Transverse colon (tissue), 4 donors: ENCODE data around the gene PPP1R1B.

Experiments used
- POLR2A ChIP-seq: fragments of 450-650 bp; IDR thresholded peaks from one replicate; pipeline ENCODE4 v1.6.1; 2016; ENCODE audit warnings: antibody characterized with exemption, mild to moderate bottlenecking, moderate library complexity
- POLR2AphosphoS5 ChIP-seq, 3 donors: sonication (generic); formaldehyde crosslinking; IDR thresholded peaks; one replicate each; pipeline ENCODE4 v1.6.1; 2016; ENCODE audit warnings: antibody characterized with exemption in 3 of 3
- TF ChIP-seq, protein P1 (sequence below), 5 experiments: fragments of 200-600 bp in 3 of 5; fragments of 450-650 bp in 2 of 5; sonication (generic) in 3 of 5; IDR thresholded peaks; 1 replicate in 2 of 5; 2 replicates in 3 of 5; pipeline ENCODE4 v1.5.1; 2016 to 2017; ENCODE audit warnings: antibody characterized with exemption in 5 of 5, inconsistent platforms in 3 of 5, mild to moderate bottlenecking in 2 of 5, moderate library complexity in 1 of 5

DNA sequence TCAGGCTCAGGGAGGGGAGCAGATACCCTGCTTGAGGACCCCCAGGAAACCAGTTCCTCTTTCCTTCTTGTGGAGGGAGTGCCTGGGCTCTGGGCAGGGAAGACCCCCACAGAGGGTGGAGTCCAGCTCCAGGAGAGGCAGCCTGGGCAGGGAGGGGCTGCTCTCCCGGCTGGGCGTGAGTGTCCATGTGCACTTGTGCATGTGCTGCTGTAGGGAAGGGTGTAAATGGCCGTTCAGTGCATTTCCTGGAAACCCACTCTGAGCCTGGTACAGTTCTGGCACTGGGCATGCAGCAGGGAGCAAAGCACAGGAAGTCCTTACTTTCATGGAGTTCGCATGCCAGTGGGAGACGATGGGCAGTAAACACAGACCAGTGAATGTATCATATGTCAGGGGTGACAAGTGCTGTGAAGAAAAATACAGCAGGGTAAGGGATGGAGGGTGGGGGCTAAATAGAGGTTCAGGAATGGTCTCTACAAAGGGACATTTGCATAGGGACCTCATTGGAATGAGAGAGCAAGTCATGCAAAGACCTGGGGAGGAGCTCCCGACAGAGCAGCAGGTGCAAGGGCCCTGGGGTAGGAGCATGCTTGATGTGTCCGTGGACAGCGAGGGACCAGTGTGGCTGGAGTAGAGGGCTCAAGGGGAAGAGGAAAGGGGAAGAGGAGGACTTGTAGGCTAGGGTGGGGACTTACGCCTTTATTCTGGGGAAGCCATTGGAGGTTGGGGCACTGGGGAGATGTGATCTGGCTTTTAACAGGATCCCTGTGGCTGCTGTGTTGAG, 15.7 kb downstream of the PPP1R1B start:
- TF ChIP-seq, protein P1, sequence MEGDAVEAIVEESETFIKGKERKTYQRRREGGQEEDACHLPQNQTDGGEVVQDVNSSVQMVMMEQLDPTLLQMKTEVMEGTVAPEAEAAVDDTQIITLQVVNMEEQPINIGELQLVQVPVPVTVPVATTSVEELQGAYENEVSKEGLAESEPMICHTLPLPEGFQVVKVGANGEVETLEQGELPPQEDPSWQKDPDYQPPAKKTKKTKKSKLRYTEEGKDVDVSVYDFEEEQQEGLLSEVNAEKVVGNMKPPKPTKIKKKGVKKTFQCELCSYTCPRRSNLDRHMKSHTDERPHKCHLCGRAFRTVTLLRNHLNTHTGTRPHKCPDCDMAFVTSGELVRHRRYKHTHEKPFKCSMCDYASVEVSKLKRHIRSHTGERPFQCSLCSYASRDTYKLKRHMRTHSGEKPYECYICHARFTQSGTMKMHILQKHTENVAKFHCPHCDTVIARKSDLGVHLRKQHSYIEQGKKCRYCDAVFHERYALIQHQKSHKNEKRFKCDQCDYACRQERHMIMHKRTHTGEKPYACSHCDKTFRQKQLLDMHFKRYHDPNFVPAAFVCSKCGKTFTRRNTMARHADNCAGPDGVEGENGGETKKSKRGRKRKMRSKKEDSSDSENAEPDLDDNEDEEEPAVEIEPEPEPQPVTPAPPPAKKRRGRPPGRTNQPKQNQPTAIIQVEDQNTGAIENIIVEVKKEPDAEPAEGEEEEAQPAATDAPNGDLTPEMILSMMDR (IDR thresholded peaks at IDR 0.05) = no peak
- no peak for TF ChIP-seq POLR2A
- no peak for TF ChIP-seq POLR2AphosphoS5 (IDR thresholded peaks at IDR 0.05)
